ENCODE results near the gene P2RY8.

The P2RY8 gene

DNA sequence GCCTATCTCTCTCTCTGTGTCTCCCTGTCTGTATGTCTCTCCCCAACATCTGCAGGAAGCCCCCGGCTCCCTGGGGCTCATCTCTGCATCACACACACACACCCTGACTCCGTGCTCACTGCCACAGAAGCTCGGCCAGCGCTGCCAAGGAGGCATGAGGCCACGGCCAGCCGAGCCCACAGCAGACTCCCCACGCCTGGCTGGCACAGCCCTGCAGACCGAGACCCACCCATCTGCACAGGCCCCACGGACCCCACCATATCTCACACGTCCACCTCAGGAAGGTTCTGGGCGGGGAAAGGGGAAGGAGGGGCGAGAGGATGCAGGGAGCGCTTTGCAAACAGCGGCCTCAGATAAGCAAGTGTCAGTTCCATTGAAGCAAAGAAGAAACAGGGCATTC is 116.6 kb downstream of the P2RY8 start:
- no peak overlapping the region for H3K4me3 ChIP-seq (ENCODE audit: low read depth, low read length)
- DNase-seq = no peak
- H3K27me3 ChIP-seq (replicated peaks) = no peaks in the 10 kb centered on the region
- H3K27ac ChIP-seq = no peak overlapping the region
- H3K36me3 ChIP-seq (replicated peaks) = peaks cover 32% of the 10 kb centered on the region
- in situ Hi-C loops (cut with HindIII; ENCODE audit: low pct_ligation_motif_present, low sequenced_read_pairs) = no loop called here
- TF ChIP-seq, protein P1, sequence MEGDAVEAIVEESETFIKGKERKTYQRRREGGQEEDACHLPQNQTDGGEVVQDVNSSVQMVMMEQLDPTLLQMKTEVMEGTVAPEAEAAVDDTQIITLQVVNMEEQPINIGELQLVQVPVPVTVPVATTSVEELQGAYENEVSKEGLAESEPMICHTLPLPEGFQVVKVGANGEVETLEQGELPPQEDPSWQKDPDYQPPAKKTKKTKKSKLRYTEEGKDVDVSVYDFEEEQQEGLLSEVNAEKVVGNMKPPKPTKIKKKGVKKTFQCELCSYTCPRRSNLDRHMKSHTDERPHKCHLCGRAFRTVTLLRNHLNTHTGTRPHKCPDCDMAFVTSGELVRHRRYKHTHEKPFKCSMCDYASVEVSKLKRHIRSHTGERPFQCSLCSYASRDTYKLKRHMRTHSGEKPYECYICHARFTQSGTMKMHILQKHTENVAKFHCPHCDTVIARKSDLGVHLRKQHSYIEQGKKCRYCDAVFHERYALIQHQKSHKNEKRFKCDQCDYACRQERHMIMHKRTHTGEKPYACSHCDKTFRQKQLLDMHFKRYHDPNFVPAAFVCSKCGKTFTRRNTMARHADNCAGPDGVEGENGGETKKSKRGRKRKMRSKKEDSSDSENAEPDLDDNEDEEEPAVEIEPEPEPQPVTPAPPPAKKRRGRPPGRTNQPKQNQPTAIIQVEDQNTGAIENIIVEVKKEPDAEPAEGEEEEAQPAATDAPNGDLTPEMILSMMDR (IDR thresholded peaks at IDR 0.05; ENCODE audit: low read depth, low read length, missing control alignments) = no peak

DNA sequence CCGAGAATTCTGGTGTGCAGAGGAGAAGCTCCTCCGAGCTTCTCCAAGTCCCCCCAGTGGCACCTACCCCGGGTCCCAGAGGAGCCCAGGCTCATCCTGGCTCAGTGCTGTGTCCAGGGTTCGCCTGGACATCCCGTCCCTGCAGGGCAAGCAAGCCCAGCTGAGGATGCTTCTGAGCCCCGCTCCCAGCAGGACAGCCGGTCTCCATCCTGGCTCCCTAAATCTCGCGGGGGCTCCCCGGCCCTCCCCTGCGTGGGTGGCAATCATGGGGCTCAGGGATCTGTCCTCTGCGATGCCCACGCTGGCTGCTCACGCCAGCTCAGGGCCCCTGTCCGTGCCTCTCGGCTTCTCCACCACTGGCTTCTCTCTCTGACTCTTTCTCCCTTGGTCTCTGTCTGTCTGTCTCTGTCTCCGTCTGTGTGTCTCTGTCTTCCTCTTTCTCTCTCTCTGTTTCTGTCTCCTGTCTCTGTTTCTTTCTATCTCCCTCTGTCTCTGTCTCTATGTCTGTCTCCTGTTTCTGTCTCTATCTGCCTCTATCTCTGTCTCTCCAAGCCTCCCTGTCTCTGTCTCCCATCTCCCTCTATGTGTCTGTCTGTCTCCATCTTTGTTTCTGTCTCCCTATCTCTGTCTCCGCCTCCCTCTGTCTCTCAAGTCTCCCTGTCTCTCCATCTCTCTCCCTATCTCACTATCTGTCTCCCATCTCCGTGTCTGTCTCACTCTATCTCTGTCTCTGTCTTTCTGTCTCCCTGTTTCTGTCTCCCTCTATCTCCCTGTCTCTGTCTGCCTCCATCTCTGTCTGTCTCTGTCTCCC is 117.2 kb downstream of the P2RY8 start:
- Histone ChIP-seq H3K36me3 (replicated peaks) (peaks cover 28% of the 10 kb centered on the region), H3K27ac (no peak overlapping the region), H3K4me3 (ENCODE audit: low read depth, low read length) (no peak overlapping the region), H3K27me3 (replicated peaks) (no peaks in the 10 kb centered on the region)
- TF ChIP-seq, protein P1 (IDR thresholded peaks at IDR 0.05; ENCODE audit: low read depth, low read length, missing control alignments) = no peak
- DNase-seq = no peak
- in situ Hi-C loops (cut with HindIII; ENCODE audit: low pct_ligation_motif_present, low sequenced_read_pairs) = no loop called here

DNA sequence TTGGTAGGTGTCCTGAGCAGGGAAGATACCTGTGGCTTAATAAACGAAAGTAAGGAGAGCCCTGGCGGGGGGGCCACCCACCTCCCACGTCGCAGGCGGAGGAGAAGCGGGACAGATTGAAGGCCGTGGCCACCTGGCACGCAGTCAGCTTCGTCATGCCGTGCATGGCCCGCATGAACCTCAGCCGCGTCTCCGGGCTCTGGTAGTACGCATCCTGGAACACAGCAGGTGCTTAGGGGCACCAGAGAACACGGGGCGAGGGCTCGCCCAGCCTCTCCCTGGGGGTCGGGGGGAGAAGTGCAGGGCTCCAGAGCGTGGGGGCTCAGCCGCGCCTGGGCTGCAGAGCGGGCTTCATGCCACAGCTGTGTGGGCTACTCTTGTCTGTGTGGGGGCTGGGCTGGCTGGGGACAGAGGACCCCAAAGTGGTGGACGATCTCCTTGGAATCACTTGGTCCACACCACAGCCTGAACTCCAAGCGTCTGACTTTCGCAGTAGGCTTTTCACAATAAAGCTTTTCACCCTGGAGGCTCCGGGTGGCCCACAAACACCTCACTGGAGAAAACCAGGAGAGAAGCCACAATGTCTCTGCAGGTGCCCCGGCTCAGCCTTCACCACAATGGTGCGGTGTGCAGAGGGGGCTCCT is 118.0 kb downstream of the P2RY8 start:
- in situ Hi-C loops (cut with HindIII; ENCODE audit: low pct_ligation_motif_present, low sequenced_read_pairs) = no loop called here
- no peak for DNase-seq
- TF ChIP-seq, protein P1 (IDR thresholded peaks at IDR 0.05; ENCODE audit: low read depth, low read length, missing control alignments) = no peak
- Histone ChIP-seq H3K27ac (no peak overlapping the region), H3K4me3 (ENCODE audit: low read depth, low read length) (no peak overlapping the region), H3K27me3 (replicated peaks) (no peaks in the 10 kb centered on the region), H3K36me3 (replicated peaks) (peaks cover 34% of the 10 kb centered on the region)

DNA sequence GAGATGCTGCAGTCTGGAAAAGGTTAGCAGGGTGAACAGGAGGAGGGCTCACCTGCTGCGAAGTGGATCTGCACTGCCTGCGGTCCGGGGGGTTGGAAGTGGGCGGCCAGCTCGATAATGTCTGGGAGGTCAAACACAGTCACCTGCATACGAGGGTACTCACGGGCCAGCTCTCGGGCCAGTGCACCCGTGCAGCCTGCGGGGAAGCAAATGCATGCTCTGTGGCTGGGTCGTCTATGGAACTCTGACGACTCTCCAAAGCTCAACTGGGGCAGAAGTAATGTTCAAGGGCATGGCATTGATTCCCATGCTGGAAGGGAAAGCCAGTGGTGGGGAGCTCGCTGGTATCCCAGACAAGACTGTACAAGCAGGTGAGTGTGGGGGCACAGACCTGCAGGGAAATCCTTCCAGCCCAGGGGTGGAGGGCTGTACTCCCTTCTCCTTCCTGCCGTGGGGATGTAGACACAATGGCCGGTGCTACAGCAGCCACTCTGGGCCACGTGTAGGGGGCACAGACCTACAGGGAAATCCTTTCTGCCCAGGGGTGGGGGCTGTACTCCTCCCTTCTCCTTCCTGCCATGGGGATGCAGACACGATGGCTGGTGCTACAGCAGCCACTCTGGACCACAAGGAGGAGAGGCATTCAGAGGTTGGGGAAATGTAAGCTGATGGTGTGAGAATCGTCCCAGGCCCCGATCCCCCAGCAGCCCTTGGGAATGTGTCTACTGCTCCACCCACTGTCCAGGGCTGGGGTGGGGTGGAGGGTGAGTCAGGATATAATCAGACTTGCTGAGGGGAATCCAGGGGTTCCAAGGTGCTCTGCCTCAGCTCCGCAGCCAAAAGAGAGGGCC is 118.8 kb downstream of the P2RY8 start:
- in situ Hi-C loops (cut with HindIII; ENCODE audit: low pct_ligation_motif_present, low sequenced_read_pairs) = no loop called here
- DNase-seq = no peak
- TF ChIP-seq, protein P1 (IDR thresholded peaks at IDR 0.05; ENCODE audit: low read depth, low read length, missing control alignments) = no peak
- Histone ChIP-seq H3K4me3 (ENCODE audit: low read depth, low read length) (no peak overlapping the region), H3K27me3 (replicated peaks) (no peaks in the 10 kb centered on the region), H3K36me3 (replicated peaks) (peaks cover 35% of the 10 kb centered on the region), H3K27ac (no peak overlapping the region)

DNA sequence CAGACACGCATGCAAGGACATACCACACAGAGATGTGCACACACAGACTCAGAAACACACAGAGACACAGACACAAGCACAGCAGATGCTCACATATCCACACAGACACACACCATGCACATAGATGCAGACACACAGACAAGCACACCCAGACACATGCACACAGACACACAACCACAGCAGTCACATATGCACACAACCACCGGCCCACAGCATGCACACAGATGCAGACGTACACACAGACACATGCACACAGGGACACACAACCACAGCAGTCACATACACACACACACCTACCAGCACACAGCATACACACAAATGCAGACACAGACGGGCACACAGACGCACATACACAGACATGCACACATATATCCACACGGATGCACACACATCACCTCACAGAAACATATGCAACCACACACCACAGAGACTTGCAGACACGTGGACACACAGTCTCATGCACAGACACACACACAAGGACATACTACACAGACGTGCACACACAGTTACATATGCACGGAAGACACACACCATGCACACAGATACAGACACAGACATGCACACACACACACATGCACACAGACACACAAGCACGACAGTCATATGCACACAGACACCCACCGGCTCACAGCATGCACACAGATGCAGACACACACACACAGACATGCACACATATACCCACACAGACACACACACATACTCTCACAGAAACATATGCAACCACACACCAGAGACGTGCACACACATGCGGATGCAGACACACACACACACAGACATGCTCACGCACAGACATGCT is 119.8 kb downstream of the P2RY8 start:
- no peak for DNase-seq
- no peak overlapping the region for H3K27ac ChIP-seq
- peaks cover 42% of the 10 kb centered on the region for H3K36me3 ChIP-seq (replicated peaks)
- no peak overlapping the region for H3K4me3 ChIP-seq (ENCODE audit: low read depth, low read length)
- TF ChIP-seq, protein P1 (IDR thresholded peaks at IDR 0.05; ENCODE audit: low read depth, low read length, missing control alignments) = no peak
- in situ Hi-C loops (cut with HindIII; ENCODE audit: low pct_ligation_motif_present, low sequenced_read_pairs) = no loop called here
- H3K27me3 ChIP-seq (replicated peaks) = no peaks in the 10 kb centered on the region
